Thyroid gland (tissue), 4 donors: ENCODE measurements around the gene LAMTOR4. TPM values are rescaled to one million over a fixed set of nuclear protein-coding genes. Genes with fewer than 3 reads are reported as not detected.

Experiments
- DNase-seq, 2 donors: peaks; one replicate each; pipeline ENCODE4 v3.0.0-alpha.2; 2019
- H3K27ac ChIP-seq, 3 donors: fragments of 200-600 bp; sonication (generic); 1 replicate in 2 of 3; 2 replicates in 1 of 3; pipeline ENCODE4 v1.5.1; 2016 to 2019; ENCODE audit warnings: mild to moderate bottlenecking in 1 of 3, moderate library complexity in 1 of 3
- H3K27me3 ChIP-seq: fragments of 200-600 bp; sonication (generic); one replicate; pipeline ENCODE4 v1.5.1; 2019
- H3K36me3 ChIP-seq, 2 donors: fragments of 200-600 bp; sonication (generic); one replicate each; pipeline ENCODE4 v1.5.1; 2016 to 2019
- H3K4me1 ChIP-seq, 2 donors: fragments of 200-600 bp; sonication (generic); one replicate each; pipeline ENCODE4 v1.5.1; 2017 to 2019
- H3K4me3 ChIP-seq, 3 donors: fragments of 200-600 bp; sonication (generic); replicated peaks in 1 of 3; 1 replicate in 2 of 3; 2 replicates in 1 of 3; pipeline ENCODE4 v1.5.1; 2016; ENCODE audit warnings: mild to moderate bottlenecking in 1 of 3
- H3K9me3 ChIP-seq: fragments of 200-600 bp; sonication (generic); one replicate; pipeline ENCODE4 v1.5.1; 2017
- CTCF ChIP-seq, 6 experiments: fragments of 200-600 bp in 3 of 6; fragments of 450-650 bp in 3 of 6; sonication (generic) in 3 of 6; IDR thresholded peaks; one replicate each; pipeline ENCODE4 v1.5.1; 2016 to 2019; ENCODE audit warnings: antibody characterized with exemption in 6 of 6, mild to moderate bottlenecking in 2 of 6, inconsistent platforms in 1 of 6, moderate library complexity in 1 of 6
- POLR2A ChIP-seq, 2 donors: fragments of 450-650 bp; IDR thresholded peaks; one replicate each; pipeline ENCODE4 v1.6.1; 2017; ENCODE audit warnings: antibody characterized with exemption in 2 of 2, mild to moderate bottlenecking in 2 of 2, moderate library complexity in 1 of 2
- WGBS, 2 donors: methylation state at CpG; one replicate each; pipeline ENCODE4 v1.1.5; 2017; 5-methylcytosine and 5-hydroxymethylcytosine counted together
- intact Hi-C: fragments of 100-400 bp; cut with DNase I; formaldehyde crosslinking; loops from one replicate; pipeline ENCODE4 v1.15.1; 2023
- total RNA-seq, 4 donors: library from RNA; depleted of rRNA; stranded (reverse); fragments of >200 nt; gene quantifications; one replicate each; pipeline ENCODE4 v1.2.3, GENCODE V29; 2016

LAMTOR4 gene
- total RNA-seq, 4 donors from 2014 or later = 69.7 to 264 (median 204) TPM

DNA sequence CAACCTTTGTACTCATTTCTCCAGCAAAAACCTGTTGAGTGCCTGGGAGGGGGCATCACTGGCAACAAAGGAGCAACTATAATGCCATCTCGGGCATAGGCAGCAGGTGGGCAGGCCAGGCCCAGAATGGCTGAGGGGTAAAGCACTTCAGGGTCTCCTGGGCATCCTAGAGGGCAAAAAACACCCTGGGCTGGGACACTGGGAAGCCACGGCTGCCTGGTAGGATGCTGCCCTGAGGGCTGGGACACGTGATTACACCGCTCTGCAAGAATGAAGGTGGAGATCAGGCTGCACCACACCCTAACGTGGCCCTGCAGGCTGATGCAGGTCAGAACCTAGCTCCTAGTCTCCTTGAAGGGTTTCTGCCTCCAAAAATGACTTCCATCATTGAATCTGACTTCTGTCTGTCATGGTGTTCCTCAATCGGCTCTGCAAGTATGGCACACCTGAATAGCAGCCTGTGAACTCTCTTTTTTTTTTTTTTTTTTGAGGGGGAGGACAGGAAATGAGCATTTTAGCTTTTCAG is 14.4 kb downstream of the LAMTOR4 start:
- Histone ChIP-seq H3K27ac (no peak overlapping the region), H3K27me3 (no peaks in the 10 kb centered on the region), H3K4me1 (peaks cover 5 to 7% of the 10 kb centered on the region in 2 donors), H3K36me3 (no peaks in the 10 kb centered on the region), H3K4me3 (no peak overlapping the region), H3K9me3 (no peaks in the 10 kb centered on the region)
- WGBS, 2 donors = 56 to 64% methylated on average over 2 to 6 of the region's 6 CpGs
- intact Hi-C loops = no loop called here
- no peak for TF ChIP-seq CTCF (IDR thresholded peaks at IDR 0.05)
- TF ChIP-seq POLR2A (IDR thresholded peaks at IDR 0.05) = no peak
- no peak for DNase-seq

- intact Hi-C loops = no loop called here
- peaks cover 6 to 15% of the 10 kb centered on the region in 2 donors for H3K4me1 ChIP-seq
- 89 to 93% methylated on average over 5 of the region's 5 CpGs for WGBS, 2 donors
Measured at GRCh38 chr7:100163871-100164270, 15.2 kb downstream of the LAMTOR4 start.

GRCh38 chr7:100166317-100166940 is 17.7 kb downstream of the LAMTOR4 start:
- H3K4me1 ChIP-seq = peaks cover 4 to 22% of the 10 kb centered on the region in 2 donors
- intact Hi-C loops = no loop called here
- TF ChIP-seq CTCF (IDR thresholded peaks at IDR 0.05) (no peak), POLR2A (IDR thresholded peaks at IDR 0.05) (no peak)
- no peak overlapping the region for H3K27ac ChIP-seq
- no peak for DNase-seq
- 43 to 61% methylated on average over 11 to 16 of the region's 16 CpGs for WGBS, 2 donors
- no peaks in the 10 kb centered on the region for H3K9me3 ChIP-seq
- peaks cover 2% of the 10 kb centered on the region for H3K27me3 ChIP-seq
- no peaks in the 10 kb centered on the region for H3K36me3 ChIP-seq
- no peak overlapping the region for H3K4me3 ChIP-seq

More at GRCh38 chr7:100163871-100164270, 15.2 kb downstream of the LAMTOR4 start:
- Histone ChIP-seq H3K9me3 (no peaks in the 10 kb centered on the region), H3K27ac (no peak overlapping the region), H3K27me3 (no peaks in the 10 kb centered on the region), H3K4me3 (no peak overlapping the region), H3K36me3 (no peaks in the 10 kb centered on the region)
- no peak for DNase-seq
- no peak for TF ChIP-seq POLR2A (IDR thresholded peaks at IDR 0.05)
- no peak for TF ChIP-seq CTCF (IDR thresholded peaks at IDR 0.05)

GRCh38 chr7:100166970-100167911 is 18.5 kb downstream of the LAMTOR4 start:
- intact Hi-C loops = no loop called here
- TF ChIP-seq CTCF (IDR thresholded peaks at IDR 0.05) (no peak), POLR2A (IDR thresholded peaks at IDR 0.05) (no peak)
- WGBS, 2 donors = 31 to 40% methylated on average over 14 of the region's 14 CpGs
- Histone ChIP-seq H3K27me3 (peaks cover 5% of the 10 kb centered on the region), H3K36me3 (no peaks in the 10 kb centered on the region), H3K9me3 (no peaks in the 10 kb centered on the region), H3K27ac (no peak overlapping the region), H3K4me3 (no peak overlapping the region), H3K4me1 (peaks cover 4 to 26% of the 10 kb centered on the region in 2 donors)
- DNase-seq = no peak
